Mesothelial cell of epicardium (in vitro differentiated cells): ENCODE results near the gene NUDT11. TPM values are rescaled to one million over a fixed set of nuclear protein-coding genes. Genes with fewer than 3 reads are reported as not detected.
"Not testable (repeated sequence)": the region's sequence is repeated elsewhere in the genome, so short reads cannot be mapped to it uniquely, and the experiment has no call there.

ENCODE experiments used
- DNase-seq, 2 experiments: peaks; one replicate each; pipeline ENCODE4 v3.0.0; 2021; ENCODE audit warnings: low spot score in 2 of 2; ENCODE audit not compliant: unreplicated experiment in 2 of 2
- H3K27ac Mint-ChIP-seq: 2 replicates; pipeline ENCODE4 v1.8.0; 2021; ENCODE audit warnings: mixed read lengths
- H3K27me3 Mint-ChIP-seq: 2 replicates; pipeline ENCODE4 v1.8.0; 2021; ENCODE audit warnings: low read depth, mixed read lengths
- H3K36me3 Mint-ChIP-seq: 2 replicates; pipeline ENCODE4 v1.8.0; 2021; ENCODE audit warnings: mixed read lengths
- H3K4me1 Mint-ChIP-seq: 2 replicates; pipeline ENCODE4 v1.8.0; 2021; ENCODE audit warnings: mixed read lengths
- H3K4me3 Mint-ChIP-seq: 2 replicates; pipeline ENCODE4 v1.8.0; 2021; ENCODE audit warnings: mild to moderate bottlenecking, moderate library complexity, mixed read lengths
- H3K9me3 Mint-ChIP-seq: 2 replicates; pipeline ENCODE4 v1.8.0; 2021; ENCODE audit warnings: mixed read lengths
- CTCF ChIP-seq: fragments of 200-600 bp; sonication (generic); IDR thresholded peaks from one replicate; pipeline ENCODE4 v1.5.0; 2021; ENCODE audit warnings: antibody characterized with exemption; ENCODE audit not compliant: unreplicated experiment
- total RNA-seq: library from RNA; stranded (reverse); gene quantifications from 3 replicates; pipeline ENCODE4 v1.2.1, GENCODE V29; 2021

Gene NUDT11
- total RNA-seq, 1 donor from 2014 or later: 16.2 TPM

- Mint-ChIP-seq H3K4me1 (no peaks in the 10 kb centered on the region), H3K36me3 (no peaks in the 10 kb centered on the region), H3K9me3 (peaks cover 9% of the 10 kb centered on the region), H3K27ac (no peak overlapping the region), H3K4me3 (no peak overlapping the region), H3K27me3 (no peaks in the 10 kb centered on the region)
- DNase-seq: no peak
- no peak for TF ChIP-seq CTCF
These were observed 8.5 kb downstream of the NUDT11 start for GRCh38 chrX:51487960-51488267.

- peaks cover 22% of the 10 kb centered on the region for H3K9me3 Mint-ChIP-seq
- no peaks in the 10 kb centered on the region for H3K36me3 Mint-ChIP-seq
- no peaks in the 10 kb centered on the region for H3K27me3 Mint-ChIP-seq
- no peak overlapping the region for H3K27ac Mint-ChIP-seq
- TF ChIP-seq CTCF: no peak
- no peak overlapping the region for H3K4me3 Mint-ChIP-seq
- DNase-seq: no peak
- no peaks in the 10 kb centered on the region for H3K4me1 Mint-ChIP-seq
These were observed 11.8 kb downstream of the NUDT11 start for GRCh38 chrX:51484616-51485015.

GRCh38 chrX:51482411-51482810, 14.0 kb downstream of the NUDT11 start:
- H3K36me3 Mint-ChIP-seq, H3K4me3 Mint-ChIP-seq, DNase-seq, H3K4me1 Mint-ChIP-seq, H3K27ac Mint-ChIP-seq, H3K27me3 Mint-ChIP-seq: not testable (repeated sequence)
- H3K9me3 Mint-ChIP-seq: peaks cover 31% of the 10 kb centered on the region

- Mint-ChIP-seq H3K36me3 (peaks cover 4% of the 10 kb centered on the region), H3K9me3 (peaks cover 47% of the 10 kb centered on the region), H3K27me3 (no peaks in the 10 kb centered on the region), H3K27ac (no peak overlapping the region), H3K4me1 (no peaks in the 10 kb centered on the region), H3K4me3 (no peak overlapping the region)
- DNase-seq: no peak
- no peak for TF ChIP-seq CTCF
These were observed 19.5 kb downstream of the NUDT11 start for GRCh38 chrX:51476930-51477329.

GRCh38 chrX:51463322-51463721, 33.1 kb downstream of the NUDT11 start:
- Mint-ChIP-seq H3K4me1 (no peaks in the 10 kb centered on the region), H3K9me3 (peaks cover 7% of the 10 kb centered on the region), H3K4me3 (no peak overlapping the region), H3K36me3 (no peaks in the 10 kb centered on the region), H3K27ac (no peak overlapping the region), H3K27me3 (no peaks in the 10 kb centered on the region)
- no peak for TF ChIP-seq CTCF
- no peak for DNase-seq

- Mint-ChIP-seq H3K27ac (no peak overlapping the region), H3K9me3 (peaks cover 4% of the 10 kb centered on the region), H3K36me3 (no peaks in the 10 kb centered on the region), H3K27me3 (no peaks in the 10 kb centered on the region), H3K4me3 (no peak overlapping the region), H3K4me1 (peaks cover 2% of the 10 kb centered on the region)
- DNase-seq: no peak
- peak; percentile 93 for TF ChIP-seq CTCF
These were observed 35.0 kb downstream of the NUDT11 start for GRCh38 chrX:51461053-51462044.
